Stomach (tissue), 19 donors: ENCODE data around the gene NQO2. TPM values are rescaled to one million over a fixed set of nuclear protein-coding genes. Genes with fewer than 3 reads are reported as not detected.

Experiments
- DNase-seq, 2 donors: peaks; one replicate each; pipeline versions ENCODE4 v3.0.0 to v3.0.0-alpha.2; 2013 to 2019
- H3K27ac ChIP-seq, 5 donors: fragments of 200-600 bp in 4 of 5; sonication (generic) in 4 of 5; one replicate each; pipeline ENCODE4 v1.5.1; 2013 to 2019; ENCODE audit warnings: mild to moderate bottlenecking in 1 of 5, moderate library complexity in 1 of 5
- H3K27me3 ChIP-seq, 3 donors: fragments of 200-600 bp; sonication (generic); one replicate each; pipeline ENCODE4 v1.5.1; 2017 to 2019; ENCODE audit warnings: mixed run types in 1 of 3
- H3K36me3 ChIP-seq, 4 donors: fragments of 200-600 bp; sonication (generic); 1 replicate in 3 of 4; 2 replicates in 1 of 4; pipeline ENCODE4 v1.5.1; 2016 to 2019
- H3K4me1 ChIP-seq, 4 donors: fragments of 200-600 bp; sonication (generic); one replicate each; pipeline ENCODE4 v1.5.1; 2016 to 2019
- H3K4me3 ChIP-seq, 4 donors: fragments of 200-600 bp; sonication (generic) in 3 of 4; one replicate each; pipeline ENCODE4 v1.5.1; 2016 to 2019; ENCODE audit warnings: mild to moderate bottlenecking in 1 of 4
- H3K9me3 ChIP-seq, 4 donors: fragments of 200-600 bp; sonication (generic); one replicate each; pipeline ENCODE4 v1.5.1; 2016 to 2019
- EP300 ChIP-seq: sonication (generic); formaldehyde crosslinking; IDR thresholded peaks from one replicate; pipeline ENCODE4 v1.6.1; 2017; ENCODE audit warnings: antibody characterized with exemption
- POLR2A ChIP-seq, 4 donors: fragments of 450-650 bp; IDR thresholded peaks; one replicate each; pipeline ENCODE4 v1.6.1; 2016; ENCODE audit warnings: antibody characterized with exemption in 4 of 4, control low read depth in 2 of 4, mild to moderate bottlenecking in 1 of 4, moderate library complexity in 1 of 4
- POLR2AphosphoS5 ChIP-seq, 3 donors: sonication (generic); formaldehyde crosslinking; IDR thresholded peaks; one replicate each; pipeline ENCODE4 v1.6.1; 2016; ENCODE audit warnings: antibody characterized with exemption in 3 of 3
- WGBS, 5 donors: extraction: QIAGEN DNeasy Blood & Tissue Kit in 3 of 5; methylation state at CpG; one replicate each; pipeline versions ENCODE4 v1.1.5 to v1.1.7; 2013 to 2018; 5-methylcytosine and 5-hydroxymethylcytosine counted together
- intact Hi-C: fragments of 100-400 bp; cut with DNase I; formaldehyde crosslinking; loops from one replicate; pipeline ENCODE4 v1.15.1; 2023; ENCODE audit warnings: low total_unique reads
- long read RNA-seq, 10 donors: transcript quantifications; one replicate each; lab custom pipeline, GENCODE V29; 2026
- polyA plus RNA-seq, 3 donors: library from polyadenylated mRNA; stranded (reverse); fragments of 200-250 nt; gene quantifications; one replicate each; pipeline ENCODE4 v1.2.3, GENCODE V29; 2013
- total RNA-seq, 5 donors: library from RNA; depleted of rRNA; stranded (reverse); fragments of >200 nt; gene quantifications; one replicate each; pipeline versions ENCODE4 v1.1.0 to v1.2.3, GENCODE V29; 2014 to 2016
- TF ChIP-seq, protein P1 (sequence below), 7 experiments: fragments of 450-650 bp in 4 of 7; fragments of 200-600 bp in 3 of 7; sonication (generic) in 3 of 7; IDR thresholded peaks; one replicate each; pipeline ENCODE4 v1.5.1; 2016 to 2019; ENCODE audit warnings: antibody characterized with exemption in 7 of 7, control low read depth in 2 of 7, mild to moderate bottlenecking in 1 of 7
- donor health status: healthy with polysubstance abuse.
- donor health status: Bipolar disorder and iron deficiency.
- donor health status: healthy.

NQO2 gene, protein sequence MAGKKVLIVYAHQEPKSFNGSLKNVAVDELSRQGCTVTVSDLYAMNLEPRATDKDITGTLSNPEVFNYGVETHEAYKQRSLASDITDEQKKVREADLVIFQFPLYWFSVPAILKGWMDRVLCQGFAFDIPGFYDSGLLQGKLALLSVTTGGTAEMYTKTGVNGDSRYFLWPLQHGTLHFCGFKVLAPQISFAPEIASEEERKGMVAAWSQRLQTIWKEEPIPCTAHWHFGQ
- total RNA-seq (10 to 100 TPM in 1 of 5 donors, 1 to 10 TPM in 2, under 1 TPM in 1, not detected in 1; 0.87 to 35.5 (median 5.5) TPM), polyA plus RNA-seq (10 to 100 TPM; 28.3 to 43.1 (median 41.9) TPM)
- long read RNA-seq, donor 1, full-length matches to known transcripts: 4 of 4 reads
- long read RNA-seq, donor 1, partial matches to known transcripts: 0 of 4 reads
- long read RNA-seq, donor 1, other reads (novel, unspliced or antisense): 0 of 4 reads
- long read RNA-seq, donor 2, full-length matches to known transcripts: 5 of 5 reads
- long read RNA-seq, donor 2, partial matches to known transcripts: 0 of 5 reads
- long read RNA-seq, donor 2, other reads (novel, unspliced or antisense): 0 of 5 reads
- long read RNA-seq, donor 3, full-length matches to known transcripts: 8 of 8 reads
- long read RNA-seq, donor 3, partial matches to known transcripts: 0 of 8 reads
- long read RNA-seq, donor 3, other reads (novel, unspliced or antisense): 0 of 8 reads
- long read RNA-seq, donor 4: 0 reads
- long read RNA-seq, donor 5, full-length matches to known transcripts: 7 of 7 reads
- long read RNA-seq, donor 5, partial matches to known transcripts: 0 of 7 reads
- long read RNA-seq, donor 5, other reads (novel, unspliced or antisense): 0 of 7 reads
- long read RNA-seq, donor 6, full-length matches to known transcripts: 14 of 14 reads
- long read RNA-seq, donor 6, partial matches to known transcripts: 0 of 14 reads
- long read RNA-seq, donor 6, other reads (novel, unspliced or antisense): 0 of 14 reads
- long read RNA-seq, donor 7, full-length matches to known transcripts: 6 of 11 reads
- long read RNA-seq, donor 7, partial matches to known transcripts: 0 of 11 reads
- long read RNA-seq, donor 7, other reads (novel, unspliced or antisense): 5 of 11 reads
- long read RNA-seq, donor 8, full-length matches to known transcripts: 8 of 8 reads
- long read RNA-seq, donor 8, partial matches to known transcripts: 0 of 8 reads
- long read RNA-seq, donor 8, other reads (novel, unspliced or antisense): 0 of 8 reads
- long read RNA-seq, donor 9, full-length matches to known transcripts: 2 of 2 reads
- long read RNA-seq, donor 9, partial matches to known transcripts: 0 of 2 reads
- long read RNA-seq, donor 9, other reads (novel, unspliced or antisense): 0 of 2 reads
- long read RNA-seq, donor 10, full-length matches to known transcripts: 4 of 4 reads
- long read RNA-seq, donor 10, partial matches to known transcripts: 0 of 4 reads
- long read RNA-seq, donor 10, other reads (novel, unspliced or antisense): 0 of 4 reads

DNA sequence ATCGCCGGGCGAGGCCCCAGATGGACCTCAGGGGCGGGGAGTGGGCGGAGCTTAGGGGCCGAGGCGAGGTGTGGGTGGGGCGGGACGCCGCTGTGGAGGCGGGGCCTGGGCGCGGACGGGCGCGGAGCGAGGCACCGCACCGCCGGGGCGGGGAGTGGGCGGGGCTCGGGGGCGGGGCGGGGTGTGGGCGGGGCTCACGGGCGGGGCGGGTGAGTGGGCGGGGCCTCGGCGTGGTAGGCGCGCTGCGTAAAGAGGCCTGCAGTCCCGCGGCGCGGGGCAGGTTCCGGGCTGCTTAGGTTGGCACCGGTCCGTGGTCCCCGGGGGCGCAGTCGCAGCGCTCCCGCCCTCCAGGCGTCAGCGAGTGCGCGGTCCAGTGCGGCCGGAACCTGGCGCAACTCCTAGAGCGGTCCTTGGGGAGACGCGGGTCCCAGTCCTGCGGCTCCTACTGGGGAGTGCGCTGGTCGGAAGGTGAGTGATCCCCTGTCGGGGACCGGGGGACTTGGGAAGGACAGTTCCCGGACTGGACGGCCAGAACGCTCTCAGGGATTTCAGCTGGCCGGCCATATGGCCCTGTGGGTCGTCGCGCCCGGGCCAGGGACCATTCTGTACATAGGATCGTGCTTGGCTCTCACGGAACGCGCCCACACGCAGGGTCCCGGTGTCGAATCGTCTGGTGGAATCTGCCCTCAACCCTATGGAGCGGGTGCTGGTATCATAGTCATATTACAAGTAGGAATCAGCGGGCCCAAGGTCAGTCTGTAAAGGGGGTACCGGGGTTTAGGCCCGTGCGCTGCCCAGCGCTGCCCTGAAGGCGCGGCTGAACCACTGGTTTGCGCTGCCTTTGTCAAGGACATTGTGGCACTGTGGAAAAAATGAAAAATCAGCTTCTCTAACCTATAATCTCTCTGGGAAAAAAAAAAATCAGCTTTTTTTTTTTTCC, at the start of gene NQO2:
Gene NQO2 (plus strand): TSS at position 277 of the 940 bp plus-strand sequence. CDS start 6,659 bp downstream, outside the sequence.
- Histone ChIP-seq H3K9me3 (no peaks in the 10 kb centered on the region), H3K4me3 (peak within 1 kb of the TSS; percentile 68 to 91 (median 85)), H3K4me1 (peaks cover 17 to 44% (median 29%) of the 10 kb centered on the region in 4 donors), H3K36me3 (peaks cover 5 to 13% (median 11%) of the 10 kb centered on the region in 4 donors), H3K27ac (peak within 1 kb of the TSS; percentile 84 to 94 (median 90)), H3K27me3 (no peaks in the 10 kb centered on the region)
- TF ChIP-seq POLR2A (IDR thresholded peaks at IDR 0.05) (peak in 1 of 4 donors; percentile 60), EP300 (no peak), POLR2AphosphoS5 (IDR thresholded peaks at IDR 0.05) (peak; percentile 69 to 93 (median 91))
- TF ChIP-seq, protein P1, sequence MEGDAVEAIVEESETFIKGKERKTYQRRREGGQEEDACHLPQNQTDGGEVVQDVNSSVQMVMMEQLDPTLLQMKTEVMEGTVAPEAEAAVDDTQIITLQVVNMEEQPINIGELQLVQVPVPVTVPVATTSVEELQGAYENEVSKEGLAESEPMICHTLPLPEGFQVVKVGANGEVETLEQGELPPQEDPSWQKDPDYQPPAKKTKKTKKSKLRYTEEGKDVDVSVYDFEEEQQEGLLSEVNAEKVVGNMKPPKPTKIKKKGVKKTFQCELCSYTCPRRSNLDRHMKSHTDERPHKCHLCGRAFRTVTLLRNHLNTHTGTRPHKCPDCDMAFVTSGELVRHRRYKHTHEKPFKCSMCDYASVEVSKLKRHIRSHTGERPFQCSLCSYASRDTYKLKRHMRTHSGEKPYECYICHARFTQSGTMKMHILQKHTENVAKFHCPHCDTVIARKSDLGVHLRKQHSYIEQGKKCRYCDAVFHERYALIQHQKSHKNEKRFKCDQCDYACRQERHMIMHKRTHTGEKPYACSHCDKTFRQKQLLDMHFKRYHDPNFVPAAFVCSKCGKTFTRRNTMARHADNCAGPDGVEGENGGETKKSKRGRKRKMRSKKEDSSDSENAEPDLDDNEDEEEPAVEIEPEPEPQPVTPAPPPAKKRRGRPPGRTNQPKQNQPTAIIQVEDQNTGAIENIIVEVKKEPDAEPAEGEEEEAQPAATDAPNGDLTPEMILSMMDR (IDR thresholded peaks at IDR 0.05): no peak
- WGBS, 5 donors: 2 to 4% (median 2%) methylated on average over 45 to 87 of the region's 87 CpGs
- intact Hi-C loops: loop anchor here (5.0 kb wide), 1 partner anchor 57 kb away; no protein-coding TSS in a partner anchor
- peak; percentile 97 for DNase-seq

DNA sequence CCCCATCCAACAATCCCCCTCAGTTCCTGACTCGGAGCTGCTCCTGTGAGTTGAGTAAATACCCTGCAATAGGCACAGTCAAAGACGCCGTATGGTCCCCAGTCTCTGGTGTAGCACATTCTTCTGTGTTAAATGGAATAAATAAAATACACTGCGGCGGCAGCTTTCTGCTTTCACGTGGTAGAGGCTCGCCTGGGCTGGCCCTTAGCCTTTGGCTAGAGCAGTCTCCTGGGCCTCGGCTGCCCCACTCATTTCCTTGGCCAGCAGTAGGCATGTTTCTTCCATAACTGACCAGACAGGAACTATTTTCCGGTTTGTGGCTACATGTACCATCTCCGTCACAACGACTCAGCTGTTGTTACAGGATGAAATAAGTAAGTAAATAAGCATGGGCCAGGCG, 49.0 kb upstream of the NQO2 start:
- Histone ChIP-seq H3K27me3 (no peaks in the 10 kb centered on the region), H3K27ac (no peak overlapping the region), H3K36me3 (peaks cover 24 to 89% (median 79%) of the 10 kb centered on the region in 4 donors), H3K9me3 (no peaks in the 10 kb centered on the region), H3K4me1 (peaks cover 8 to 22% (median 14%) of the 10 kb centered on the region in 4 donors), H3K4me3 (no peak overlapping the region)
- WGBS, 5 donors: 79 to 89% (median 85%) methylated on average over 12 of the region's 12 CpGs
- intact Hi-C loops: loop anchor here (5.0 kb wide), 1 partner anchor 37 kb away; no protein-coding TSS in a partner anchor
- TF ChIP-seq, protein P1 (IDR thresholded peaks at IDR 0.05): no peak
- TF ChIP-seq POLR2AphosphoS5 (IDR thresholded peaks at IDR 0.05) (no peak), POLR2A (IDR thresholded peaks at IDR 0.05) (no peak), EP300 (no peak)
- peak in 1 of 2 donors; percentile 14 for DNase-seq

DNA sequence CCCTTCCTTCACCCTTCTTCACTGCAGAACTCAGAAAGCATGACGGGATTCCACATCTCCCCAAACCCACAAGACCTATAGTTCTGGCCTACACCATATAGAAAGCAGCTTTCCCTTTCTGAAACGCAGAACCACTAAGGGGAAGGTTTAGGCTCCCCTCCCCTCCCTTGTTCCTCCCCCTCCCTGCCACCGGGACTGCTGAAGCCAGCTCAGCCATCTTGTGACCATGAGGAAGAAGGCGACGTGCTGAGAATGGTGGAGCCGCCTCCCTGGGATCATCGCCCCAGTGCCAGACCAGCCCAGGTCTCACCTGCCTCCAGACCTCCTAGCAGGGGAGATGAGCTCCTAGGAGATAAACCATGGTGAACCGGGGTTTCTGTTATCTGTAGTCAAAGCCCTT, 48.0 kb upstream of the NQO2 start:
- H3K4me3 ChIP-seq: no peak overlapping the region

More for the DNA sequence above, 48.0 kb upstream of the NQO2 start:
- H3K27me3 ChIP-seq: no peaks in the 10 kb centered on the region
- H3K9me3 ChIP-seq: no peaks in the 10 kb centered on the region
- 76 to 87% (median 82%) methylated on average over 7 to 8 of the region's 8 CpGs for whole genome bisulfite sequencing, 5 donors
- peaks cover 8 to 24% (median 15%) of the 10 kb centered on the region in 4 donors for H3K4me1 ChIP-seq
- no peak for TF ChIP-seq POLR2A (IDR thresholded peaks at IDR 0.05)
- TF ChIP-seq EP300: no peak
- TF ChIP-seq POLR2AphosphoS5 (IDR thresholded peaks at IDR 0.05): no peak
- TF ChIP-seq, protein P1 (IDR thresholded peaks at IDR 0.05): no peak
- peak; percentile 25 to 46 for DNase-seq
- peaks cover 32 to 92% (median 84%) of the 10 kb centered on the region in 4 donors for H3K36me3 ChIP-seq
- H3K27ac ChIP-seq: peak overlapping the region in 4 of 5 donors; percentile 24 to 80 (median 56)
- intact Hi-C loops: loop anchor here (5.0 kb wide), 1 partner anchor 36 kb away; no protein-coding TSS in a partner anchor
